Mesendoderm (in vitro differentiated cells): ENCODE measurements around the gene HMGXB4.

Source experiments
- DNase-seq: peaks from one replicate; pipeline ENCODE4 v3.0.0; 2013
- H2AK5ac ChIP-seq: 2 replicates; pipeline ENCODE4 v1.6.1; 2013; ENCODE audit warnings: low read length, inconsistent platforms
- H2BK120ac ChIP-seq: 2 replicates; pipeline ENCODE4 v1.6.1; 2013; ENCODE audit warnings: low read depth, mild to moderate bottlenecking, low read length, moderate library complexity, mixed read lengths
- H2BK15ac ChIP-seq: replicated peaks from 2 replicates; pipeline ENCODE4 v1.6.1; 2013; ENCODE audit warnings: low read depth, mild to moderate bottlenecking, moderate library complexity
- H2BK5ac ChIP-seq: 2 replicates; pipeline ENCODE4 v1.6.1; 2013; ENCODE audit warnings: low read length, inconsistent platforms
- H3K18ac ChIP-seq: 2 replicates; pipeline ENCODE4 v1.6.1; 2013; ENCODE audit warnings: mild to moderate bottlenecking, low read length, mixed read lengths
- H3K23ac ChIP-seq: one replicate; pipeline ENCODE4 v1.6.1; 2013; ENCODE audit warnings: low read length
- H3K27ac ChIP-seq: 2 replicates; pipeline ENCODE4 v1.5.1; 2013; ENCODE audit warnings: low read depth, mild to moderate bottlenecking, inconsistent platforms, low read length, moderate library complexity
- H3K27me3 ChIP-seq: 2 replicates; pipeline ENCODE4 v1.6.1; 2013; ENCODE audit warnings: low read length, control low read depth, mild to moderate bottlenecking, inconsistent platforms; ENCODE audit not compliant: insufficient read depth, poor library complexity
- H3K36me3 ChIP-seq: 2 replicates; pipeline ENCODE4 v1.6.1; 2013; ENCODE audit warnings: low read length, inconsistent platforms; ENCODE audit not compliant: control insufficient read depth, insufficient read depth
- H3K4ac ChIP-seq: one replicate; pipeline ENCODE4 v1.6.1; 2013; ENCODE audit warnings: low read depth, mild to moderate bottlenecking, low read length, moderate library complexity
- H3K4me1 ChIP-seq: 2 replicates; pipeline ENCODE4 v1.6.1; 2013; ENCODE audit warnings: low read depth, low read length, inconsistent platforms; ENCODE audit not compliant: control insufficient read depth
- H3K4me2 ChIP-seq: 2 replicates; pipeline ENCODE4 v1.6.1; 2013; ENCODE audit warnings: low read length
- H3K4me3 ChIP-seq: 2 replicates; pipeline ENCODE4 v1.5.1; 2013; ENCODE audit warnings: mild to moderate bottlenecking, low read length
- H3K56ac ChIP-seq: one replicate; pipeline ENCODE4 v1.6.1; 2013; ENCODE audit warnings: low read length
- H3K79me1 ChIP-seq: 2 replicates; pipeline ENCODE4 v1.6.1; 2013; ENCODE audit warnings: low read length, inconsistent platforms
- H3K79me2 ChIP-seq: 2 replicates; pipeline ENCODE4 v1.6.1; 2013; ENCODE audit warnings: mild to moderate bottlenecking, low read length; ENCODE audit not compliant: control insufficient read depth, insufficient read depth
- H3K9ac ChIP-seq: 2 replicates; pipeline ENCODE4 v1.6.1; 2013; ENCODE audit warnings: low read length, inconsistent platforms
- H4K5ac ChIP-seq: one replicate; pipeline ENCODE4 v1.6.1; 2013; ENCODE audit warnings: low read length
- H4K8ac ChIP-seq: one replicate; pipeline ENCODE4 v1.6.1; 2013; ENCODE audit warnings: low read depth, mild to moderate bottlenecking, control low read depth, low read length, moderate library complexity
- WGBS: extraction: QIAGEN DNeasy Blood & Tissue Kit; methylation state at CpG from one replicate; pipeline ENCODE4 v1.1.7; 2013; ENCODE audit warnings: low lambda C conversion rate, missing lambda C conversion rate; ENCODE audit not compliant: insufficient coverage; ENCODE audit errors: extremely low coverage; 5-methylcytosine and 5-hydroxymethylcytosine counted together

HMGXB4 gene

DNA sequence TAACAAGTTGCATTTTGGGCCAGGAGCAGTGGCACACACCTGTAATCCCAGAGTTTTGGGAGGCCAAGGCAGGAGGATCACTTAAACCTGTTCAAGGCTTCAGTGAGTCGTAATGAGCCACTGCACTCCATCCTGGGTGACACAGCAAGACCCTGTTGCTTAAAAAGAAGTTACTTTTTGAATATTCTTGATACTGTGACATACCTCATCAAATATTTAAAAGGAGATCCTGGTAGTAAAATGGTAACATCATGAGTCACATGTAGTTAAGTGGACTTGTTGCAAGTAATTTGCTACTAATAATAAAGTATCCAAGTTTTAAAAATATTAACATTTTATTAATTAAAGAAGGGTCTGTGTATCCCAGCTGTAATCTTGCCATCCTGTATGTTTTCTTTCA is 18.3 kb downstream of the HMGXB4 start:
- no peak for DNase-seq
- Histone ChIP-seq H3K4me2 (no peak overlapping the region), H3K27me3 (no peaks in the 10 kb centered on the region), H3K56ac (no peak overlapping the region), H3K4ac (no peak overlapping the region), H2BK15ac (no peak overlapping the region), H3K9ac (no peak overlapping the region), H3K4me1 (no peaks in the 10 kb centered on the region), H3K23ac (no peak overlapping the region), H3K79me2 (peaks cover 3% of the 10 kb centered on the region), H3K27ac (no peak overlapping the region), H3K36me3 (peaks cover 5% of the 10 kb centered on the region), H4K5ac (no peak overlapping the region), H4K8ac (no peak overlapping the region), H2BK5ac (no peak overlapping the region), H3K4me3 (no peak overlapping the region), H3K79me1 (peaks cover 17% of the 10 kb centered on the region), H2BK120ac (no peak overlapping the region), H2AK5ac (no peak overlapping the region), H3K18ac (no peak overlapping the region)
- no CpG with 5 or more reads among the region's 1 CpG for WGBS

DNA sequence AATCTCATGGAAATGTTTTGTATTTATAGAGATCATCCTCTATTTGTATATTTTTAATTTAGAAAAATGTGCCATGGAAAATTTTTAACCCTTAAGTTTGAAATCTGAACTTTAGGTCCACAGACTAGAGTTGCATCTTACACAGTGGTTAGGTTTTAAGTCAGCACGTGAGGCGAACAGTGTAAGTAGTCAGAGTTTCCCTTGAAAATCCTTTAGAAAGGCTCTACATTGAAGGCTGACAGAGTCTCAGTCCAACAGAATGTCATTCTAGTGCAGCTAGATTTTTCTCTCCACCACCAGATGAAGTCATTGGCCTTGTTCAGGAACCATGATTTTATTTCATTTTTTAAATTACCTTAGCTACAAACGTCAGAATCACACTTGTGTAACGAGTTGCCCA is 18.7 kb downstream of the HMGXB4 start:
- Histone ChIP-seq H3K27ac (no peak overlapping the region), H3K79me2 (peaks cover 3% of the 10 kb centered on the region), H3K18ac (no peak overlapping the region), H2BK5ac (no peak overlapping the region), H3K23ac (no peak overlapping the region), H3K4me2 (no peak overlapping the region), H3K79me1 (peaks cover 19% of the 10 kb centered on the region), H4K8ac (no peak overlapping the region), H3K4me1 (no peaks in the 10 kb centered on the region), H3K4me3 (no peak overlapping the region), H2BK120ac (no peak overlapping the region), H3K36me3 (peaks cover 5% of the 10 kb centered on the region), H3K4ac (no peak overlapping the region), H3K27me3 (no peaks in the 10 kb centered on the region), H4K5ac (no peak overlapping the region), H3K56ac (no peak overlapping the region), H2BK15ac (no peak overlapping the region), H2AK5ac (no peak overlapping the region), H3K9ac (no peak overlapping the region)
- WGBS, result no CpG with 5 or more reads among the region's 4 CpGs
- DNase-seq, result no peak

GRCh38 chr22:35288116-35288515 is 30.8 kb downstream of the HMGXB4 start:
- DNase-seq, result no peak
- Histone ChIP-seq H3K4me3 (no peak overlapping the region), H2AK5ac (no peak overlapping the region), H2BK5ac (no peak overlapping the region), H2BK120ac (no peak overlapping the region), H4K8ac (no peak overlapping the region), H3K4me2 (no peak overlapping the region), H3K18ac (no peak overlapping the region), H3K79me2 (no peaks in the 10 kb centered on the region), H3K79me1 (no peaks in the 10 kb centered on the region), H3K23ac (no peak overlapping the region), H2BK15ac (no peak overlapping the region), H3K27me3 (no peaks in the 10 kb centered on the region), H3K27ac (no peak overlapping the region), H3K4me1 (no peaks in the 10 kb centered on the region), H3K56ac (no peak overlapping the region), H3K4ac (no peak overlapping the region), H3K36me3 (peaks cover 8% of the 10 kb centered on the region), H4K5ac (no peak overlapping the region), H3K9ac (no peak overlapping the region)
- whole genome bisulfite sequencing, result no CpG with 5 or more reads among the region's 1 CpG

DNA sequence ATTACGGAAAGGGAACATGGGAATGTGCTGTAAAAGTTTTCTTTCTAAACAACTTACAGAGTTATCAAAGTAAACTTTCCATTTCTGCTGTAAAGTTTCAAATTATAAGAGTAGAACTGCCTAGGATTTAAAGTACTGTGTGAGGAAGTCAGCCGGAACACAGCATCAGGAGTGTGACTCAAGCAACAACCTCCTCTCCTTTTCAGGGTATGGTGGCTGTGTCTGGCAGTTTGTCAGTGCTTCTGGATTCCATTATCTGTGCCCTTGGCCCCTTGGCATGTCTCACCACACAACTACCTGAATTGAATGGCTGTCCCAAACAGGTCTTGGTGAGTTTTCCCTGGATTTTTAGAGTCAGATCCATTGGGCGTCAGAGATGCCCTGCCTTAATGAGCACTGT is 35.5 kb downstream of the HMGXB4 start:
- H4K5ac ChIP-seq, result no peak overlapping the region
- H3K27ac ChIP-seq, result no peak overlapping the region
- no peak overlapping the region for H3K4me3 ChIP-seq
- no peak overlapping the region for H2BK5ac ChIP-seq
- H3K4me1 ChIP-seq, result no peaks in the 10 kb centered on the region
- no peak overlapping the region for H2BK120ac ChIP-seq
- no peak overlapping the region for H3K9ac ChIP-seq
- H3K18ac ChIP-seq, result no peak overlapping the region
- H3K79me1 ChIP-seq, result no peaks in the 10 kb centered on the region
- H2AK5ac ChIP-seq, result no peak overlapping the region
- no peak overlapping the region for H3K56ac ChIP-seq
- no peak overlapping the region for H3K4ac ChIP-seq
- no peaks in the 10 kb centered on the region for H3K79me2 ChIP-seq
- DNase-seq, result no peak
- no peak overlapping the region for H2BK15ac ChIP-seq
- H3K23ac ChIP-seq, result no peak overlapping the region
- no CpG with 5 or more reads among the region's 3 CpGs for WGBS
- no peaks in the 10 kb centered on the region for H3K27me3 ChIP-seq
- H3K36me3 ChIP-seq, result peaks cover 12% of the 10 kb centered on the region
- no peak overlapping the region for H4K8ac ChIP-seq
- no peak overlapping the region for H3K4me2 ChIP-seq

DNA sequence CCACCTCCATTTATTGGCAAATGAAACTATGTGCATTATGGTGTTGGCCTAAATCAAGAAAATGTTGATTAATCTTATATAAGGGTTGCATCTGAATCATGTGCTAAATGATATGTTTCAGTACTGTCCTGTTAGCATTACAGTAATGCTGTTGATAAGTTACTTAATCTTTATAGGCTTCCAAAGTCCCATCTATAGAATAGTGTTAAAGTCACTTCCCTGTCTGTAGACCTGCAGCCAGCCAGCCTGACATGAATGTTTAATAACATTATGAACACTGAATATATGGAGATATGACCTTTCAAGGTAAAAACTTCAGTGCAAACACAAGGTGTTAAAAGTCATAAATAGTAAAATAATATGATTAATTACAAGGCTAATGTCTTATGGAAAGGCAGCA is 38.8 kb downstream of the HMGXB4 start:
- Histone ChIP-seq H2BK15ac (no peak overlapping the region), H3K4me2 (no peak overlapping the region), H3K18ac (no peak overlapping the region), H3K56ac (no peak overlapping the region), H3K27me3 (no peaks in the 10 kb centered on the region), H3K27ac (no peak overlapping the region), H2BK5ac (no peak overlapping the region), H4K8ac (no peak overlapping the region), H3K4ac (no peak overlapping the region), H3K23ac (no peak overlapping the region), H2BK120ac (no peak overlapping the region), H3K79me2 (no peaks in the 10 kb centered on the region), H2AK5ac (no peak overlapping the region), H4K5ac (no peak overlapping the region), H3K4me1 (no peaks in the 10 kb centered on the region), H3K36me3 (peaks cover 9% of the 10 kb centered on the region), H3K4me3 (no peak overlapping the region), H3K79me1 (peaks cover 2% of the 10 kb centered on the region), H3K9ac (no peak overlapping the region)
- no peak for DNase-seq

GRCh38 chr22:35299217-35299672 is 42.0 kb downstream of the HMGXB4 start:
- H3K56ac ChIP-seq, result peak overlapping the region; percentile 59
- H3K27me3 ChIP-seq, result no peaks in the 10 kb centered on the region
- H3K4me1 ChIP-seq, result no peaks in the 10 kb centered on the region
- no peak overlapping the region for H2BK15ac ChIP-seq
- H3K79me2 ChIP-seq, result no peaks in the 10 kb centered on the region
- WGBS, result no CpG with 5 or more reads among the region's 13 CpGs
- H3K18ac ChIP-seq, result no peak overlapping the region
- no peak overlapping the region for H2BK5ac ChIP-seq
- peak overlapping the region; percentile 8 for H3K4me3 ChIP-seq
- H3K36me3 ChIP-seq, result no peaks in the 10 kb centered on the region
- peak overlapping the region; percentile 44 for H3K4me2 ChIP-seq
- no peak overlapping the region for H4K5ac ChIP-seq
- no peak overlapping the region for H3K27ac ChIP-seq
- H4K8ac ChIP-seq, result no peak overlapping the region
- DNase-seq, result no peak
- no peak overlapping the region for H2BK120ac ChIP-seq
- H3K23ac ChIP-seq, result no peak overlapping the region
- peaks cover 3% of the 10 kb centered on the region for H3K79me1 ChIP-seq
- H3K4ac ChIP-seq, result no peak overlapping the region
- no peak overlapping the region for H2AK5ac ChIP-seq
- peak overlapping the region; percentile 64 for H3K9ac ChIP-seq
